Type B pancreatic cell (in vitro differentiated cells): ENCODE results near the gene SVOP. TPM values are rescaled to one million over a fixed set of nuclear protein-coding genes. Genes with fewer than 3 reads are reported as not detected.

Experiments used
- DNase-seq: peaks from one replicate; pipeline ENCODE4 v3.0.0; 2021; ENCODE audit warnings: mixed read lengths; ENCODE audit not compliant: unreplicated experiment; ENCODE audit errors: extremely low spot score
- H3K27ac Mint-ChIP-seq: 2 replicates; pipeline ENCODE4 v1.8.0; 2021; ENCODE audit warnings: mild to moderate bottlenecking, mixed read lengths
- H3K27me3 Mint-ChIP-seq: 2 replicates; pipeline ENCODE4 v1.8.0; 2021; ENCODE audit warnings: mixed read lengths
- H3K36me3 Mint-ChIP-seq: 2 replicates; pipeline ENCODE4 v1.8.0; 2021; ENCODE audit warnings: mixed read lengths
- H3K4me1 Mint-ChIP-seq: one replicate; pipeline ENCODE4 v1.8.0; 2021; ENCODE audit warnings: mixed read lengths; ENCODE audit not compliant: unreplicated experiment
- H3K4me3 Mint-ChIP-seq: 2 replicates; pipeline ENCODE4 v1.8.0; 2021; ENCODE audit warnings: mild to moderate bottlenecking, mixed read lengths
- H3K9me3 Mint-ChIP-seq: 2 replicates; pipeline ENCODE4 v1.8.0; 2021; ENCODE audit warnings: mixed read lengths
- total RNA-seq: library from RNA; stranded (reverse); gene quantifications from 2 replicates; pipeline ENCODE4 v1.2.1, GENCODE V29; 2021; ENCODE audit warnings: low replicate concordance
- TF ChIP-seq, protein P1 (sequence below): fragments of 200-600 bp; sonication (generic); conservative IDR thresholded peaks from 2 replicates; pipeline ENCODE4 v1.5.0; 2021; ENCODE audit warnings: antibody characterized with exemption, mild to moderate bottlenecking

SVOP gene
- total RNA-seq, 1 donor from 2014 or later = 3.6 TPM

DNA sequence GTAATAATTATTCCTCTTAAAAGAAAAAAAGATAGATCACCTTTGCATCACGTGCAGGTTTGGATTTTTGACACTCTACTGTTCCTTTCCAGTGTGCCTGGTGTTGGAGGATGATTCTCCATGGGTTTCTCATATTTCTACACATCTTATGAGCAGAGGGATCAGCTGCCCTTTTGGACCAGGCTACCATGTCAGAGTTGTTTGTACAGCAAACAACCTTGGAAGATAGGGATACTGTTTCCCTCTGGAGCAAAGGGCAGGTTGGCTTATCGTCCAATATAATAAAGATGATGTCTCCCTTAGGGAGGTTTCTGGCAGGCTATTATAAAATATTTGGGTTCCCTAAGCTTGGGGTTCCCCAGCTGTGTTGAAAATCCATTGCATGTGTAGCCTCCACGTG is 98.9 kb downstream of the SVOP start:
- no peak overlapping the region for H3K4me3 Mint-ChIP-seq
- H3K27ac Mint-ChIP-seq = no peak overlapping the region
- peaks cover 8% of the 10 kb centered on the region for H3K9me3 Mint-ChIP-seq
- no peaks in the 10 kb centered on the region for H3K4me1 Mint-ChIP-seq
- H3K27me3 Mint-ChIP-seq = peaks cover 14% of the 10 kb centered on the region
- no peak for DNase-seq
- TF ChIP-seq, protein P1, sequence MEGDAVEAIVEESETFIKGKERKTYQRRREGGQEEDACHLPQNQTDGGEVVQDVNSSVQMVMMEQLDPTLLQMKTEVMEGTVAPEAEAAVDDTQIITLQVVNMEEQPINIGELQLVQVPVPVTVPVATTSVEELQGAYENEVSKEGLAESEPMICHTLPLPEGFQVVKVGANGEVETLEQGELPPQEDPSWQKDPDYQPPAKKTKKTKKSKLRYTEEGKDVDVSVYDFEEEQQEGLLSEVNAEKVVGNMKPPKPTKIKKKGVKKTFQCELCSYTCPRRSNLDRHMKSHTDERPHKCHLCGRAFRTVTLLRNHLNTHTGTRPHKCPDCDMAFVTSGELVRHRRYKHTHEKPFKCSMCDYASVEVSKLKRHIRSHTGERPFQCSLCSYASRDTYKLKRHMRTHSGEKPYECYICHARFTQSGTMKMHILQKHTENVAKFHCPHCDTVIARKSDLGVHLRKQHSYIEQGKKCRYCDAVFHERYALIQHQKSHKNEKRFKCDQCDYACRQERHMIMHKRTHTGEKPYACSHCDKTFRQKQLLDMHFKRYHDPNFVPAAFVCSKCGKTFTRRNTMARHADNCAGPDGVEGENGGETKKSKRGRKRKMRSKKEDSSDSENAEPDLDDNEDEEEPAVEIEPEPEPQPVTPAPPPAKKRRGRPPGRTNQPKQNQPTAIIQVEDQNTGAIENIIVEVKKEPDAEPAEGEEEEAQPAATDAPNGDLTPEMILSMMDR = no peak
- no peaks in the 10 kb centered on the region for H3K36me3 Mint-ChIP-seq

DNA sequence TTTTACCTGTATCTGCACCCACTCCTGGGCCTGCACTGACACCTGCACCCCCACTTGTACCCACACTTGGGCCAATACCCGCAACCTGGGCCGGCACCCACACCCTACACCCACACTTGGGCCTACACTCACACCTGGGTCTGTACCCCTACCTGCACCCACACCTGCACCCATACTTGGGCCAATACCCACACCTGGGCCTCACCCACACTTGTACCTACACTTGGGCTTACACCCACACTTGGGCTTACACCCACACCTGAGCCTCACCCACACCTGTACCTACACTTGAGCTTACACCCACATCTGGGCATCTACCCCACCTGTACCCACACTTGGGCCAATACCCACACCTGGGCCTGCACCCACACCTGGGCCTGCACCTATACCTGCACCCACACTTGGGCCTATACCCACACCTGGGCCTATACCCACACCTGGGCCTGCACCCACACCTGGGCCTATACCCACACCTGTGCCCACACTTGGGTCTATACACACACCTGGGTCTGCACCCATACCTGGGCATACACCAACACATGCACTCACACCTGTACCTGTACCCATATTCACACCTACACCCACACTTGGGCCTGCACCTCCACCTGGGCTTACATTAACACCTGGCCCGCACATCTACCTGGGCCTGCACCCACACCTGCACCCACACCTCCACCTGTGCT is 101.8 kb downstream of the SVOP start:
- TF ChIP-seq, protein P1 = no peak
- no peaks in the 10 kb centered on the region for H3K36me3 Mint-ChIP-seq
- peaks cover 8% of the 10 kb centered on the region for H3K27me3 Mint-ChIP-seq
- DNase-seq = no peak
- no peak overlapping the region for H3K4me3 Mint-ChIP-seq
- H3K9me3 Mint-ChIP-seq = peaks cover 3% of the 10 kb centered on the region
- H3K27ac Mint-ChIP-seq = no peak overlapping the region
- no peaks in the 10 kb centered on the region for H3K4me1 Mint-ChIP-seq

DNA sequence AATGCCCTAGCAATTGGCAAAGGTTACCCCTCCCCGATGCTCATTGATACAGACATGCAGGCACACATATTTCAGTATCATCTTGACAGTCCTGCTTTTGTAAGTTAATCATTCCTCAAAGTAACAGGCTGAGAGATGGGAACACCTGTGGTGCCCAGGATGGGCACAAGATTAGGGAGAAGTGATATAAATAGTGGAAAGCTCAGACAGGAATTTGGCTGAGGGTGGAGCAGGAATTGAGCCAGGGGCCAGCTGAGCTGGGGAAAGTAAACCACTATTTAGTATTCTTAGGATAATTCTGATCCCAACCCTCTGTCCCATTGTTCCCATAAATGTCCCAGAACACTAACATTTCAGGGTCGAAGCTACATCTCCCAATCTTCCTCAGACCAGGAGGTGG is 102.7 kb downstream of the SVOP start:
- Mint-ChIP-seq H3K4me3 (no peak overlapping the region), H3K9me3 (peaks cover 3% of the 10 kb centered on the region), H3K27me3 (peaks cover 8% of the 10 kb centered on the region), H3K4me1 (no peaks in the 10 kb centered on the region), H3K36me3 (no peaks in the 10 kb centered on the region), H3K27ac (no peak overlapping the region)
- TF ChIP-seq, protein P1 = no peak
- no peak for DNase-seq

DNA sequence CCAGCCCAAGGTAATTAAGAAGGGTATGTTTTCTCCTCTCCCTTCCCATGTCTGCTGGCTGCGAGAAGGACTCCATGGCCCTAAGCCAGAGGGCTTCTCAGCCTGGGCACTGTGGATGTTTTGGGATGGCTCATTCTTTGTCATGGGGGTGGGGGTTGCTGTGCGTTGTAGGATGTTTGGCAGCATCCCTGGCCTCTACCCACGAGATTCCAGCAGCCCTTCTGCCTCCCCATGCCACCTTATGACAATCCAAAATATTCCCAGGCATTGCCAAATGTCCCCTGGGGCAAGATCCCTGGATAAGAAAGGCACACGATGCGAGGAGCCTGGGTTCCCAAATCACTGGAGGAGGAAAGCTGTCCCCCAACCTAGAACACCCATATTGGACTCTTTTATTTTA is 104.5 kb downstream of the SVOP start:
- Mint-ChIP-seq H3K4me1 (peaks cover 4% of the 10 kb centered on the region), H3K27ac (no peak overlapping the region), H3K36me3 (no peaks in the 10 kb centered on the region), H3K27me3 (peaks cover 4% of the 10 kb centered on the region), H3K4me3 (no peak overlapping the region), H3K9me3 (peaks cover 7% of the 10 kb centered on the region)
- TF ChIP-seq, protein P1 = no peak
- no peak for DNase-seq

DNA sequence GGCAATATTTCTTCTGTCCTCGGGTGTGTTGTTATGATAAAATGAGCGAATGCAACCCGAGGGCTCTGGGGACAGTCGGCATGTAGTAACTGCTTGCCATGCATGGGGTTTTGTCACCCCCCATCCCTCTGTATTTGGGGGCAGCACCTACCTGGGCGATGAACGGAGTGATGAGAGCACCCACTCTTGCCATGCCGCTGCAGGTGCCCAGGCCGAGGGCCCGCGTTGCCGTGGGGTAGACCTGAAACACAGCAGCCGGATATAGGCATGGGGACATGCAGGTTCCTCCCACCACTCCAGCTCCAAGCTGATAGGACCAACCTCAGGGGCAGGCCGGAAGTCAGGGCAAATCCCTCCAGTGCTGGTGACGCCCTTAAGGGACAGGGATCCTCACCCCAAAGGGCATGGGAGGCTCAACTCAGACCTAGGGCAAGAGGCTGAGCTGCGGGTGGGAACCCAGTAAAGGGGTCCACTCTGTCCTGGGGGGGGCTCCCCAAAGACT is 105.2 kb downstream of the SVOP start:
- Mint-ChIP-seq H3K27ac (no peak overlapping the region), H3K4me3 (no peak overlapping the region), H3K9me3 (peaks cover 7% of the 10 kb centered on the region), H3K36me3 (no peaks in the 10 kb centered on the region), H3K27me3 (no peaks in the 10 kb centered on the region), H3K4me1 (peaks cover 4% of the 10 kb centered on the region)
- no peak for DNase-seq
- TF ChIP-seq, protein P1 = no peak
